ENCODE measurements around the gene TSHZ2. TPM values are rescaled to one million over a fixed set of nuclear protein-coding genes. Genes with fewer than 3 reads are reported as not detected.

TSHZ2 gene
- total and polyA plus RNA-seq, 2 donors (not counting 3 experiments of a cell fraction or from before 2014, with no cell fraction given): not detected

DNA sequence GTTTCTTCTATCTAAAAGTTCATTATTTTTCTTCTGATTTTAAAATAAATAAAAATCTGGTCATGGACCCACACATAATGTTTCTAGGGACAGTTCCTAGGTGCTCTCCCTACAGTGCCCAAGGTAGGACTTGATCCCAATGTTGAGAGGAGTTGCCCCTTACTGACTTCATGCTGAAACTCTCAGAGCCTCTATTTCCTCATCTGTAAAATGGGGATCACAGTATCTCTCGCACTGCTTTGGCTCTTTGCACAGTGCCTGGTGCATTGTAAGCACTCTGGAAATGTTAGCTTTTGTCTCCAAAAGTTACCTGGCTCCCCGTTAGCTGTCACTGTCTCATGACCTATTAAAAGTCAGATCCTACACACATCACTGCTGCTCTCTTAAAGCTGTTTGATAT is 205.5 kb downstream of the TSHZ2 start:
- no peaks in the 10 kb centered on the region for H3K36me3 ChIP-seq (ENCODE audit: control insufficient read depth in 2 of 2, extremely low read depth in 1 of 2, insufficient read depth in 2 of 2, low read length in 2 of 2)
- no peaks in the 10 kb centered on the region for H3K9me1 ChIP-seq (replicated peaks; ENCODE audit: control insufficient read depth, extremely low read depth, insufficient read depth, low read length)
- no peak overlapping the region for H2AFZ ChIP-seq (ENCODE audit: low read depth, low read length)
- intact Hi-C loops (cut with micrococcal nuclease) (no loop called here), dilution Hi-C loops (cut with MboI; ENCODE audit: extremely low pct_ligation_motif_present, low sequenced_read_pairs) (no loop called here)
- POLR2A ChIA-PET: no interaction called here
- H3K4me2 ChIP-seq (ENCODE audit: insufficient read depth, low read length): no peak overlapping the region
- DNase-seq (ENCODE audit: low read depth, low spot score) (no peak), FAIRE-seq (no peak)
- no peak overlapping the region for H3K4me3 ChIP-seq (replicated peaks in 1 of 3; ENCODE audit: insufficient read depth in 1 of 3, low read depth in 1 of 3, low read length in 3 of 3)
- no peaks in the 10 kb centered on the region for H3K4me1 ChIP-seq (ENCODE audit: control insufficient read depth, extremely low read depth, insufficient read depth, low read length)
- no TSS peak for BruUV-seq (replicated peaks)
- no peaks in the 10 kb centered on the region for H3K27me3 ChIP-seq (ENCODE audit: control insufficient read depth in 2 of 2, insufficient read depth in 2 of 2, low read length in 2 of 2)
- H3K79me2 ChIP-seq (ENCODE audit: control insufficient read depth, insufficient read depth, low read length): no peaks in the 10 kb centered on the region
- TF ChIP-seq JUN (IDR thresholded peaks at IDR 0.05; ENCODE audit: borderline replicate concordance, insufficient read depth, insufficient read length, low read depth) (no peak), MAX (IDR thresholded peaks at IDR 0.05; ENCODE audit: insufficient read depth, insufficient read length) (no peak), EZH2 (IDR thresholded peaks at IDR 0.05; ENCODE audit: borderline replicate concordance, low read depth, low read length, severe bottlenecking) (no peak), POLR2AphosphoS5 (IDR thresholded peaks at IDR 0.05; ENCODE audit: insufficient read depth, low read depth, low read length) (no peak), MYC (IDR thresholded peaks at IDR 0.05; ENCODE audit: low read depth, low read length) (no peak), GATA2 (IDR thresholded peaks at IDR 0.05; ENCODE audit: insufficient read depth, insufficient read length, low read depth, low read length) (no peak), FOS (IDR thresholded peaks at IDR 0.05; ENCODE audit: borderline replicate concordance, insufficient read depth, low read length) (no peak), POLR2A (IDR thresholded peaks at IDR 0.05; ENCODE audit: low read depth, low read length) (no peak)
- TF ChIP-seq, protein P1, sequence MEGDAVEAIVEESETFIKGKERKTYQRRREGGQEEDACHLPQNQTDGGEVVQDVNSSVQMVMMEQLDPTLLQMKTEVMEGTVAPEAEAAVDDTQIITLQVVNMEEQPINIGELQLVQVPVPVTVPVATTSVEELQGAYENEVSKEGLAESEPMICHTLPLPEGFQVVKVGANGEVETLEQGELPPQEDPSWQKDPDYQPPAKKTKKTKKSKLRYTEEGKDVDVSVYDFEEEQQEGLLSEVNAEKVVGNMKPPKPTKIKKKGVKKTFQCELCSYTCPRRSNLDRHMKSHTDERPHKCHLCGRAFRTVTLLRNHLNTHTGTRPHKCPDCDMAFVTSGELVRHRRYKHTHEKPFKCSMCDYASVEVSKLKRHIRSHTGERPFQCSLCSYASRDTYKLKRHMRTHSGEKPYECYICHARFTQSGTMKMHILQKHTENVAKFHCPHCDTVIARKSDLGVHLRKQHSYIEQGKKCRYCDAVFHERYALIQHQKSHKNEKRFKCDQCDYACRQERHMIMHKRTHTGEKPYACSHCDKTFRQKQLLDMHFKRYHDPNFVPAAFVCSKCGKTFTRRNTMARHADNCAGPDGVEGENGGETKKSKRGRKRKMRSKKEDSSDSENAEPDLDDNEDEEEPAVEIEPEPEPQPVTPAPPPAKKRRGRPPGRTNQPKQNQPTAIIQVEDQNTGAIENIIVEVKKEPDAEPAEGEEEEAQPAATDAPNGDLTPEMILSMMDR (IDR thresholded peaks at IDR 0.05; ENCODE audit: extremely low read depth in 1 of 2, insufficient read depth in 1 of 2, low read depth in 1 of 2, low read length in 2 of 2): no peak
- CTCF ChIA-PET: no interaction called here
- H3K9me3 ChIP-seq (replicated peaks; ENCODE audit: control insufficient read depth, insufficient read depth, low read length): no peaks in the 10 kb centered on the region
- no peak overlapping the region for H3K27ac ChIP-seq (ENCODE audit: insufficient read depth, low read depth, low read length)
- no peak overlapping the region for H3K9ac ChIP-seq (replicated peaks; ENCODE audit: extremely low read depth, insufficient read depth, low read length)
- H4K20me1 ChIP-seq (replicated peaks; ENCODE audit: control insufficient read depth, extremely low read depth, insufficient read depth, low read length): no peaks in the 10 kb centered on the region
